Loucy (cell line): ENCODE data around the gene CCNYL1.

Experiments used
- H2AFZ ChIP-seq: fragments of 200-600 bp; sonication (generic); 2 replicates; pipeline ENCODE4 v1.6.0; 2016; ENCODE audit warnings: antibody characterized with exemption, mild to moderate bottlenecking, low read length, moderate library complexity
- H3F3A ChIP-seq: fragments of 200-600 bp; 2 replicates; pipeline ENCODE4 v1.6.0; 2016; ENCODE audit warnings: antibody characterized with exemption, low read depth, mild to moderate bottlenecking
- H3K27me3 ChIP-seq: fragments of 200-600 bp; sonication (generic); 2 replicates; pipeline ENCODE4 v1.6.1; 2014; ENCODE audit warnings: low read length, mild to moderate bottlenecking; ENCODE audit not compliant: insufficient read depth, poor library complexity, severe bottlenecking
- H3K36me3 ChIP-seq: fragments of 200-600 bp; sonication (generic); 2 replicates; pipeline ENCODE4 v1.6.1; 2016; ENCODE audit warnings: low read length; ENCODE audit not compliant: insufficient read depth
- H3K4me1 ChIP-seq: fragments of 200-600 bp; sonication (generic); 2 replicates; pipeline ENCODE4 v1.5.1; 2014; ENCODE audit warnings: low read length, mild to moderate bottlenecking; ENCODE audit not compliant: insufficient read depth, poor library complexity, severe bottlenecking
- H3K4me2 ChIP-seq: fragments of 200-600 bp; sonication (generic); 2 replicates; pipeline ENCODE4 v1.6.0; 2014; ENCODE audit warnings: antibody characterized with exemption, low read length, low read depth, mild to moderate bottlenecking; ENCODE audit not compliant: poor library complexity, severe bottlenecking
- H3K4me3 ChIP-seq: fragments of 200-600 bp; sonication (generic); 2 replicates; pipeline ENCODE4 v1.5.1; 2014; ENCODE audit warnings: low read length, mild to moderate bottlenecking, mixed read lengths; ENCODE audit not compliant: poor library complexity, severe bottlenecking
- H3K79me2 ChIP-seq: fragments of 200-600 bp; sonication (generic); 2 replicates; pipeline ENCODE4 v1.6.1; 2014; ENCODE audit warnings: low read length; ENCODE audit not compliant: insufficient read depth
- H3K9ac ChIP-seq: fragments of 200-600 bp; sonication (generic); 2 replicates; pipeline ENCODE4 v1.6.0; 2014; ENCODE audit warnings: mild to moderate bottlenecking, low read depth, low read length, moderate library complexity; ENCODE audit not compliant: poor library complexity, severe bottlenecking
- H3K9me2 ChIP-seq: fragments of 200-600 bp; sonication (generic); replicated peaks from 2 replicates; pipeline ENCODE4 v1.6.1; 2016; ENCODE audit warnings: low read depth, low read length, mixed read lengths
- H3K9me3 ChIP-seq: fragments of 200-600 bp; sonication (generic); 2 replicates; pipeline ENCODE4 v1.6.1; 2014; ENCODE audit warnings: mild to moderate bottlenecking, antibody characterized with exemption, low read length, low read depth; ENCODE audit not compliant: insufficient read depth
- H4K20me1 ChIP-seq: fragments of 200-600 bp; sonication (generic); 2 replicates; pipeline ENCODE4 v1.6.0; 2014; ENCODE audit warnings: antibody characterized with exemption, low read length, mild to moderate bottlenecking; ENCODE audit not compliant: insufficient read depth, poor library complexity, severe bottlenecking
- EZH2phosphoT487 ChIP-seq: fragments of 200-600 bp; IDR thresholded peaks from 2 replicates; pipeline ENCODE4 v1.6.1; 2018; ENCODE audit warnings: antibody characterized with exemption, mild to moderate bottlenecking, moderate library complexity, borderline replicate concordance
- TF ChIP-seq, protein P1 (sequence below): fragments of 200-600 bp; sonication (generic); conservative IDR thresholded peaks from 2 replicates; pipeline ENCODE4 v1.5.1; 2014; ENCODE audit warnings: mild to moderate bottlenecking, antibody characterized with exemption, low read length

The CCNYL1 gene

DNA sequence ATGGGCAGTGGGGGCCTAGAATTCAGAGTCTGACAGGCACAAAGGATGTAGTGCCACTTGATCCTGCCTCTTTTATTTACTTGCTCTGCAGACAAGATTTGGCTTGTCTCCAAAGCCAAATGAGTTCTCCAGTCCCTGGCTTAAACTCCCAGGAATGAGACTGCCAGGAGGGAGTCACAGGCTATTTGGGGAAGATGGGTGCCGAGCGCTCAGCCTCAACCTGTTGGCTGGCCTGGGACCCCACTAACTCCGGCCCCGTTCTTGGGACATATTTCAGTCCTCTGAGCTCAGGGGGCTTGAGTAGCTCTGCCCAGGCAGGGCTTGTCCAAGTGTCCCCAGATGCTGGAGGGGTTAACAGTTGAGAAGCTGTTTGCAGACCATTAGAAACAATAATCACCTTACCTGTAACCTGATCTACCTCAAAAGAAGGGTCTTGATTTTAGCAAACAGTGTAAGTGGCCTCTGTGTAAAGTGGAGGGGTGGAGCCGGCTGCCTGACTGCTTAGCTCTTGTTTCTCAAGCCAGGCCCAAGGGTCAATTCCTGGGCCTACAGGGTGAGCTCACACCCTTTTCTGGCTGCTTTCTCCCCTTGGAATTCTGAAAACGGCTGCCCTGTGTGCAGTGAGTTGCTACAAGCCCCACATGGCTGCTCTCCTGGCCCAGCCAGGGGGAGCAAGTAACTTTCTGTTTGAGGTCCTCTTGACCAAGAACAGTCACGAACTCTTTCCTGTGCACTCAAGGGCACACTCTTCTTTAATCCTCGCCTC, 85.3 kb downstream of the CCNYL1 start:
- no peak overlapping the region for H3K4me3 ChIP-seq
- H3K9me3 ChIP-seq = no peaks in the 10 kb centered on the region
- no peak overlapping the region for H2AFZ ChIP-seq
- no peaks in the 10 kb centered on the region for H3K9me2 ChIP-seq
- no peaks in the 10 kb centered on the region for H4K20me1 ChIP-seq
- H3K4me2 ChIP-seq = no peak overlapping the region
- no peaks in the 10 kb centered on the region for H3K27me3 ChIP-seq
- no peaks in the 10 kb centered on the region for H3K79me2 ChIP-seq
- H3F3A ChIP-seq = no peaks in the 10 kb centered on the region
- peaks cover 16% of the 10 kb centered on the region for H3K4me1 ChIP-seq
- TF ChIP-seq, protein P1, sequence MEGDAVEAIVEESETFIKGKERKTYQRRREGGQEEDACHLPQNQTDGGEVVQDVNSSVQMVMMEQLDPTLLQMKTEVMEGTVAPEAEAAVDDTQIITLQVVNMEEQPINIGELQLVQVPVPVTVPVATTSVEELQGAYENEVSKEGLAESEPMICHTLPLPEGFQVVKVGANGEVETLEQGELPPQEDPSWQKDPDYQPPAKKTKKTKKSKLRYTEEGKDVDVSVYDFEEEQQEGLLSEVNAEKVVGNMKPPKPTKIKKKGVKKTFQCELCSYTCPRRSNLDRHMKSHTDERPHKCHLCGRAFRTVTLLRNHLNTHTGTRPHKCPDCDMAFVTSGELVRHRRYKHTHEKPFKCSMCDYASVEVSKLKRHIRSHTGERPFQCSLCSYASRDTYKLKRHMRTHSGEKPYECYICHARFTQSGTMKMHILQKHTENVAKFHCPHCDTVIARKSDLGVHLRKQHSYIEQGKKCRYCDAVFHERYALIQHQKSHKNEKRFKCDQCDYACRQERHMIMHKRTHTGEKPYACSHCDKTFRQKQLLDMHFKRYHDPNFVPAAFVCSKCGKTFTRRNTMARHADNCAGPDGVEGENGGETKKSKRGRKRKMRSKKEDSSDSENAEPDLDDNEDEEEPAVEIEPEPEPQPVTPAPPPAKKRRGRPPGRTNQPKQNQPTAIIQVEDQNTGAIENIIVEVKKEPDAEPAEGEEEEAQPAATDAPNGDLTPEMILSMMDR = no peak
- no peak for TF ChIP-seq EZH2phosphoT487
- no peaks in the 10 kb centered on the region for H3K36me3 ChIP-seq
- H3K9ac ChIP-seq = no peak overlapping the region

DNA sequence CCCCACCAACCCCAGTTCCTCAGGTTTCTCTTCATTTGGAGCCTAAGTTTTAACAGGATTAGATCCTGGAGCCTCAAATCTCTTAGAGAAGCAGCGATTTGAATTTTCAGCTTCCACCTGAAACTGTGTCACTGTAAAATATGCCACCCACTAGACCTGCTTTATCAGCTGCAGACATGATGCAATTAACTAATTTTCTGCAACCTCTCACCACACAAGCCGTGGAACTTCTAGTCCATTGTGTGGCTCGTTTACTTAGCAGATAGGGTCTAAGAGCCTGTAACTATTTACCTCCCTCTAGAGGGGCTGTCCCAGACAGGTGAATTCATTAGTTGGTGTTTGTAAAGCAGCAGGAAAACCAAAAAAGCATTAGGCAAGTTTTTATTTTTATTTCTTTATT, 89.8 kb downstream of the CCNYL1 start:
- H3K27me3 ChIP-seq = no peaks in the 10 kb centered on the region
- no peak overlapping the region for H3K9ac ChIP-seq
- no peak overlapping the region for H3K4me3 ChIP-seq
- no peaks in the 10 kb centered on the region for H3K9me2 ChIP-seq
- no peaks in the 10 kb centered on the region for H3K36me3 ChIP-seq
- peak overlapping the region; percentile 53 for H2AFZ ChIP-seq
- H4K20me1 ChIP-seq = no peaks in the 10 kb centered on the region
- TF ChIP-seq, protein P1 = no peak
- TF ChIP-seq EZH2phosphoT487 = no peak
- no peaks in the 10 kb centered on the region for H3F3A ChIP-seq
- H3K79me2 ChIP-seq = no peaks in the 10 kb centered on the region
- no peaks in the 10 kb centered on the region for H3K9me3 ChIP-seq
- peaks cover 31% of the 10 kb centered on the region for H3K4me1 ChIP-seq
- H3K4me2 ChIP-seq = peak overlapping the region; percentile 5

DNA sequence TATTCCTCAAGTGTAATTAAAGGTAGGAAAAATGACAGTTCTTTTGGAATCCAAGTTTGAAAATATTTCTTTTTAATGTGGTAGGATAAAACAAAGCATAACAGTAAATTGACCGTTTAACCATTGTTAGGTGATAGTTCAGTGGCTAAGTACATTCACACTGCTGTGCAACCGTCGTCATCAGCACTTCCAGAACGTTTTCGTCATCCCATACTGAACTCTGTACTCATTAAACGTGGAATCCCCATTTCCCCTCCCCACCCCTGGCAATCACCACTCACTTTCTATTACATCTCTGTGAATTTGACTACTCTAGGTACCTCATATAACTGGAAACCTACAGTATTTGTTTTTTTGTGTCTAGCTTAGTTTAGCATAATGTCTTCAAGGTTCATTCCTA, 91.2 kb downstream of the CCNYL1 start:
- no peak overlapping the region for H3K4me3 ChIP-seq
- H3K79me2 ChIP-seq = no peaks in the 10 kb centered on the region
- no peaks in the 10 kb centered on the region for H3F3A ChIP-seq
- H3K36me3 ChIP-seq = no peaks in the 10 kb centered on the region
- peaks cover 31% of the 10 kb centered on the region for H3K4me1 ChIP-seq
- no peaks in the 10 kb centered on the region for H3K9me2 ChIP-seq
- no peak overlapping the region for H3K9ac ChIP-seq
- H4K20me1 ChIP-seq = no peaks in the 10 kb centered on the region
- no peak overlapping the region for H2AFZ ChIP-seq
- no peaks in the 10 kb centered on the region for H3K9me3 ChIP-seq
- no peak for TF ChIP-seq EZH2phosphoT487
- TF ChIP-seq, protein P1 = no peak
- H3K27me3 ChIP-seq = no peaks in the 10 kb centered on the region
- no peak overlapping the region for H3K4me2 ChIP-seq
